GM19023 (cell line): ENCODE measurements around the gene PRG3.
A peak's percentile ranks its signal among the peaks of the same experiment; 100 is the strongest.
"Not testable (repeated sequence)": the region's sequence is repeated elsewhere in the genome, so short reads cannot be mapped to it uniquely, and the experiment has no call there.

Source experiments
- ATAC-seq: cut with Tn5 transposase; IDR thresholded peaks from one replicate; pipeline ENCODE4 v1.9.1; 2021; ENCODE audit warnings: mild to moderate bottlenecking, moderate library complexity; ENCODE audit not compliant: unreplicated experiment

The PRG3 gene

GRCh38 chr11:57341250-57341808, 39.6 kb downstream of the PRG3 start:
- no peak for ATAC-seq

GRCh38 chr11:57340039-57340615, 40.8 kb downstream of the PRG3 start:
- no peak for ATAC-seq

- ATAC-seq, result no peak
These were observed 41.6 kb downstream of the PRG3 start for GRCh38 chr11:57339328-57339727.

- no peak for ATAC-seq
These were observed 42.8 kb downstream of the PRG3 start, which contains the start of gene P2RX3 for GRCh38 chr11:57338142-57338541. TSS of gene P2RX3 (plus strand) at chr11:57338352. CDS start at chr11:57338551, 199 bp downstream.

GRCh38 chr11:57336856-57337255, 44.1 kb downstream of the PRG3 start:
- ATAC-seq, result not testable (repeated sequence)

GRCh38 chr11:57336111-57336666, 44.8 kb downstream of the PRG3 start:
- ATAC-seq, result no peak

- peak; percentile 98 for ATAC-seq
These were observed 45.4 kb downstream of the PRG3 start, which contains the start of gene SSRP1 for GRCh38 chr11:57335343-57336110. TSS of gene SSRP1 (minus strand) at chr11:57335892. CDS start at chr11:57335121, 771 bp downstream.

GRCh38 chr11:57335023-57335342, 46.0 kb downstream of the PRG3 start:
- peak; percentile 3 for ATAC-seq

- no peak for ATAC-seq
These were observed 48.1 kb downstream of the PRG3 start for GRCh38 chr11:57332694-57333440.

GRCh38 chr11:57331720-57332119, 49.2 kb downstream of the PRG3 start:
- ATAC-seq, result no peak

GRCh38 chr11:57330029-57330428, 50.9 kb downstream of the PRG3 start:
- no peak for ATAC-seq

- no peak for ATAC-seq
These were observed 53.2 kb downstream of the PRG3 start for GRCh38 chr11:57327721-57328120.
